IMR-90 (cell line): ENCODE results near the gene TIAM1. TPM values are rescaled to one million over a fixed set of nuclear protein-coding genes. Genes with fewer than 3 reads are reported as not detected.

Experiments
- ATAC-seq: fragments of 200-7000 bp; cut with Tn5 transposase; 2 replicates; pipeline ENCODE4 v1.9.1; 2020; ENCODE audit warnings: low read depth, mild to moderate bottlenecking, moderate library complexity
- BruUV-seq: library from RNA; stranded (reverse); fragments of 400-500 nt; replicated peaks from 2 replicates; lab custom pipeline; 2021; lab: Mats Ljungman, UMichigan
- CTCF ChIA-PET: fragments of 300-600 bp; formaldehyde crosslinking; extraction: SDS; loops from one replicate; lab custom pipeline; 2021; ENCODE audit warnings: antibody characterized with exemption; lab: Yijun Ruan, JAX
- POLR2A ChIA-PET: fragments of 300-600 bp; sonication (Branson Sonifier 250); formaldehyde crosslinking; loops from one replicate; lab custom pipeline; 2022; ENCODE audit warnings: antibody characterized with exemption; ENCODE audit not compliant: unreplicated experiment; lab: Charles Lee
- DNase-seq: peaks from one replicate; pipeline ENCODE4 v3.0.0; 2013
- H2AFZ ChIP-seq: replicated peaks from 2 replicates; pipeline ENCODE3; 2013; ENCODE audit warnings: low read length, mild to moderate bottlenecking; ENCODE audit not compliant: poor library complexity
- H2AK5ac ChIP-seq: 2 replicates; pipeline ENCODE4 v1.6.1; 2013; ENCODE audit warnings: low read depth, low read length, inconsistent platforms
- H2AK9ac ChIP-seq: replicated peaks from 2 replicates; pipeline ENCODE3; 2013; ENCODE audit warnings: mild to moderate bottlenecking, low read depth, low read length, moderate library complexity; ENCODE audit not compliant: poor library complexity
- H2BK120ac ChIP-seq: 2 replicates; pipeline ENCODE4 v1.6.1; 2013; ENCODE audit warnings: low read depth, low read length, inconsistent platforms
- H2BK15ac ChIP-seq: 3 replicates; pipeline ENCODE4 v1.6.1; 2013; ENCODE audit warnings: low read depth, low read length, inconsistent platforms
- H2BK20ac ChIP-seq: 2 replicates; pipeline ENCODE4 v1.6.1; 2013; ENCODE audit warnings: low read depth, mild to moderate bottlenecking, inconsistent platforms, low read length, moderate library complexity
- H2BK5ac ChIP-seq: 2 replicates; pipeline ENCODE4 v1.6.1; 2013; ENCODE audit warnings: mild to moderate bottlenecking, low read depth, low read length, inconsistent platforms; ENCODE audit not compliant: poor library complexity, severe bottlenecking
- H3K14ac ChIP-seq: replicated peaks from 2 replicates; pipeline ENCODE4 v1.6.1; 2013; ENCODE audit warnings: low read depth, low read length, inconsistent platforms
- H3K18ac ChIP-seq: 2 replicates; pipeline ENCODE4 v1.6.1; 2013; ENCODE audit warnings: low read depth, low read length, control low read depth
- H3K23ac ChIP-seq: 2 replicates; pipeline ENCODE4 v1.6.1; 2013; ENCODE audit warnings: low read depth, low read length, inconsistent platforms
- H3K27ac ChIP-seq: 2 replicates; pipeline ENCODE4 v1.5.1; 2013; ENCODE audit warnings: mild to moderate bottlenecking, control low read depth, low read length; ENCODE audit not compliant: insufficient read depth
- H3K27me3 ChIP-seq: 2 replicates; pipeline ENCODE4 v1.6.1; 2013; ENCODE audit warnings: low read length; ENCODE audit not compliant: control insufficient read depth, insufficient read depth
- H3K36me3 ChIP-seq: 2 replicates; pipeline ENCODE4 v1.6.1; 2013; ENCODE audit warnings: low read length, mixed read lengths; ENCODE audit not compliant: control insufficient read depth, insufficient read depth
- H3K4ac ChIP-seq: 2 replicates; pipeline ENCODE4 v1.6.1; 2013; ENCODE audit warnings: low read depth, low read length, inconsistent platforms
- H3K4me1 ChIP-seq: 2 replicates; pipeline ENCODE4 v1.6.1; 2013; ENCODE audit warnings: low read length, mixed read lengths; ENCODE audit not compliant: control insufficient read depth, insufficient read depth
- H3K4me2 ChIP-seq: 2 replicates; pipeline ENCODE4 v1.6.1; 2013; ENCODE audit warnings: low read depth, mild to moderate bottlenecking, control low read depth, low read length, moderate library complexity
- H3K4me3 ChIP-seq: 2 replicates; pipeline ENCODE4 v1.5.1; 2013; ENCODE audit warnings: low read depth, mild to moderate bottlenecking, control low read depth, low read length, moderate library complexity; ENCODE audit not compliant: insufficient read depth
- H3K56ac ChIP-seq: 2 replicates; pipeline ENCODE4 v1.6.1; 2013; ENCODE audit warnings: low read length, inconsistent platforms; ENCODE audit not compliant: insufficient read depth; ENCODE audit errors: extremely low read depth
- H3K79me1 ChIP-seq, 2 experiments: 2 replicates each; pipeline ENCODE4 v1.6.1; 2013; ENCODE audit warnings: low read length in 2 of 2, inconsistent platforms in 1 of 2, low read depth in 1 of 2
- H3K9ac ChIP-seq: 2 replicates; pipeline ENCODE4 v1.6.1; 2013; ENCODE audit warnings: low read depth, low read length, control low read depth
- H3K9me1 ChIP-seq: 2 replicates; pipeline ENCODE4 v1.6.1; 2013; ENCODE audit warnings: low read length, inconsistent platforms; ENCODE audit not compliant: insufficient read depth
- H3K9me3 ChIP-seq: 2 replicates; pipeline ENCODE4 v1.6.1; 2013; ENCODE audit warnings: low read length; ENCODE audit not compliant: control insufficient read depth, insufficient read depth
- H4K20me1 ChIP-seq: 2 replicates; pipeline ENCODE4 v1.6.1; 2013; ENCODE audit warnings: low read length, inconsistent platforms; ENCODE audit not compliant: insufficient read depth
- H4K5ac ChIP-seq: 2 replicates; pipeline ENCODE4 v1.6.1; 2013; ENCODE audit warnings: mild to moderate bottlenecking, low read depth, low read length, control low read depth
- H4K8ac ChIP-seq, 2 experiments: 2 replicates each; pipeline ENCODE4 v1.6.1; 2013; ENCODE audit warnings: low read depth in 2 of 2, low read length in 2 of 2, control low read depth in 1 of 2, inconsistent platforms in 1 of 2
- H4K91ac ChIP-seq: 2 replicates; pipeline ENCODE4 v1.6.1; 2013; ENCODE audit warnings: low read depth, low read length, inconsistent platforms; ENCODE audit not compliant: insufficient read depth
- BHLHE40 ChIP-seq: fragments of 150-350 bp; IDR thresholded peaks from 2 replicates; pipeline ENCODE4 v1.6.1; 2016; ENCODE audit warnings: mild to moderate bottlenecking, low read depth, low read length
- CEBPB ChIP-seq: IDR thresholded peaks from 2 replicates; pipeline ENCODE4 v1.6.1; 2012; ENCODE audit warnings: low read depth, low read length, improper control_type of control experiment
- USF2 ChIP-seq: fragments of 150-350 bp; IDR thresholded peaks from 2 replicates; pipeline ENCODE4 v1.6.1; 2017; ENCODE audit warnings: mild to moderate bottlenecking, antibody characterized with exemption, low read length, low read depth
- WGBS, 2 experiments: methylation state at CpG; one replicate each; pipeline versions ENCODE4 v1.1.5 to v1.1.7; 2013; ENCODE audit warnings: missing lambda C conversion rate in 2 of 2; ENCODE audit not compliant: insufficient read length in 1 of 2; ENCODE audit errors: extremely low coverage in 2 of 2; 5-methylcytosine and 5-hydroxymethylcytosine counted together
- dilution Hi-C: fragments of 300-500 bp; cut with HindIII; formaldehyde crosslinking; loops from one replicate; pipeline ENCODE4 v1.14.3; 2018; ENCODE audit warnings: low sequenced_read_pairs; ENCODE audit not compliant: unreplicated experiment
- in situ Hi-C: fragments of 300-500 bp; cut with MboI; formaldehyde crosslinking; loops from 3 replicates; pipeline ENCODE4 v1.14.3; 2019; ENCODE audit warnings: low sequenced_read_pairs, inconsistent platforms, mixed read lengths
- intact Hi-C: fragments of 100-400 bp; cut with micrococcal nuclease; formaldehyde crosslinking; loops from 2 replicates; pipeline ENCODE4 v1.10.0; 2022
- polyA plus RNA-seq, 3 experiments: library from polyadenylated mRNA; depleted of rRNA; stranded (reverse); fragments of >200 nt; gene quantifications; 2 replicates each; pipeline ENCODE4 v1.2.3, GENCODE V29; 2012; ENCODE audit warnings: low replicate concordance in 1 of 3
- total RNA-seq: library from RNA; depleted of rRNA; stranded (reverse); fragments of >200 nt; gene quantifications from 2 replicates; pipeline ENCODE4 v1.2.3, GENCODE V29; 2012

The TIAM1 gene
- total and polyA plus RNA-seq, 2 of the 4 experiments (the other 2 are of a cell fraction) = 2.9 to 9.3 TPM

DNA sequence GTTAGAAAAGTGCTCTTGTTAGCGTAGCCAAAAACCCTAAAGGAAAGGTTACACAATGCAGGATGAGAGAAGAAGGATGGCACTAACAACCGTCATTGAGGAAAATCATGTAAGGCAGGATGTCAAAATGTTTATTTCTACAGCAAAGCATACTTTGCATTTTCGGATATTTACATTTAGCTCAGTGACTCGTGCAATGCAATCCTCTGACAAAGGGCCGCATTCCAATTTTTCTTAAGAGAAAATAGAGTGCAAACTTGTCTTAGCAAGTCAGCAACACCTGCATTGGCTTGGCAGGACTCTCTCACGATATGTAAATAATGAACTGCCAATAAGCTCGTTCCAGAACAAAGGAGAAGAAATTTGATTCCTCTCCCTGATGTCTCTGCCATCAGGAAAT is 33.3 kb downstream of the TIAM1 start:
- Histone ChIP-seq H2BK120ac (peak overlapping the region; percentile 53), H3K27ac (no peak overlapping the region), H3K4me3 (no peak overlapping the region), H3K23ac (no peak overlapping the region), H3K18ac (peak overlapping the region; percentile 78; the same call in 1 of the 2 replicates), H4K20me1 (no peaks in the 10 kb centered on the region), H4K5ac (peak overlapping the region; percentile 60), H2AK9ac (no peak overlapping the region), H3K79me1 (no peaks in the 10 kb centered on the region), H2BK5ac (peak overlapping the region; percentile 65), H3K4me2 (peak overlapping the region; percentile 41; the same call in 1 of the 2 replicates), H4K8ac (peak overlapping the region in 1 of 2 experiments; percentile 34; a peak in 2 of 4 replicates), H2AK5ac (no peak overlapping the region), H3K9me3 (no peaks in the 10 kb centered on the region), H3K4ac (peak overlapping the region; percentile 49; the same call in 1 of the 2 replicates), H3K36me3 (no peaks in the 10 kb centered on the region), H2AFZ (no peak overlapping the region), H2BK20ac (peak overlapping the region; percentile 51; the same call in 1 of the 2 replicates), H4K91ac (peak overlapping the region; percentile 76; the same call in 1 of the 2 replicates), H3K27me3 (no peaks in the 10 kb centered on the region), H3K4me1 (peaks cover 6% of the 10 kb centered on the region), H3K14ac (0 out of 2 replicates have a peak overlapping the region, but pooled peaks have one; percentile 8), H3K9ac (no peak overlapping the region), H2BK15ac (no peak overlapping the region), H3K9me1 (0 out of 2 replicates have a peak, but pooled peaks cover 6% of the 10 kb centered on the region), H3K56ac (no peak overlapping the region)
- no TSS peak for BruUV-seq
- in situ Hi-C loops (no loop called here), intact Hi-C loops (no loop called here), dilution Hi-C loops (no loop called here)
- peak; percentile 81 for DNase-seq
- ChIA-PET POLR2A (interaction anchor here (0.7 kb wide), 1 partner anchor 87 kb away, joined by 7 read pairs; no protein-coding TSS in a partner anchor), CTCF (interaction anchor here (0.6 to 1.2 kb wide), 3 partner anchors 13 to 77 kb away, joined by 3 to 7 read pairs (median 3); no protein-coding TSS in a partner anchor)
- WGBS, 2 experiments = no CpG with 5 or more reads among the region's 7 CpGs
- TF ChIP-seq BHLHE40 = peak; percentile 84
- no peak for TF ChIP-seq USF2
- peak; percentile 76 for TF ChIP-seq CEBPB
- peak; percentile 86 for ATAC-seq
